Spleen (tissue), 7 donors: ENCODE results near the gene KDM6B.

Experiments used
- POLR2AphosphoS5 ChIP-seq, 3 donors: sonication (generic); formaldehyde crosslinking; IDR thresholded peaks; one replicate each; pipeline ENCODE4 v1.5.1; 2017; ENCODE audit warnings: antibody characterized with exemption in 3 of 3
- TF ChIP-seq, protein P1 (sequence below), 11 experiments: fragments of 200-600 bp in 7 of 11; fragments of 450-650 bp in 4 of 11; sonication (generic) in 4 of 11; IDR thresholded peaks in 8 of 11; conservative IDR thresholded peaks in 3 of 11; 1 replicate in 7 of 11; 2 replicates in 4 of 11; pipeline versions ENCODE4 v1.4.0 to v1.8.0; 2016 to 2021; ENCODE audit warnings: antibody characterized with exemption in 11 of 11, inconsistent platforms in 4 of 11, mild to moderate bottlenecking in 1 of 11
- donor health status: DM: no; HTN: no; CAD: no; lungs with moderate emphysema.
- donor health status: DM: no; HTN: no; CAD: no.
- donor health status: DM: no; HTN: no; CAD: no.

DNA sequence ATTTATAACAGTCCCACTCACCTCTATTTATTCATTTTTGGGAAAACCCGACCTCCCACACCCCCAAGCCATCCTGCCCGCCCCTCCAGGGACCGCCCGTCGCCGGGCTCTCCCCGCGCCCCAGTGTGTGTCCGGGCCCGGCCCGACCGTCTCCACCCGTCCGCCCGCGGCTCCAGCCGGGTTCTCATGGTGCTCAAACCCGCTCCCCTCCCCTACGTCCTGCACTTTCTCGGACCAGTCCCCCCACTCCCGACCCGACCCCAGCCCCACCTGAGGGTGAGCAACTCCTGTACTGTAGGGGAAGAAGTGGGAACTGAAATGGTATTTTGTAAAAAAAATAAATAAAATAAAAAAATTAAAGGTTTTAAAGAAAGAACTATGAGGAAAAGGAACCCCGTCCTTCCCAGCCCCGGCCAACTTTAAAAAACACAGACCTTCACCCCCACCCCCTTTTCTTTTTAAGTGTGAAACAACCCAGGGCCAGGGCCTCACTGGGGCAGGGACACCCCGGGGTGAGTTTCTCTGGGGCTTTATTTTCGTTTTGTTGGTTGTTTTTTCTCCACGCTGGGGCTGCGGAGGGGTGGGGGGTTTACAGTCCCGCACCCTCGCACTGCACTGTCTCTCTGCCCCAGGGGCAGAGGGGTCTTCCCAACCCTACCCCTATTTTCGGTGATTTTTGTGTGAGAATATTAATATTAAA is 20.2 kb downstream of the KDM6B start:
- TF ChIP-seq, protein P1, sequence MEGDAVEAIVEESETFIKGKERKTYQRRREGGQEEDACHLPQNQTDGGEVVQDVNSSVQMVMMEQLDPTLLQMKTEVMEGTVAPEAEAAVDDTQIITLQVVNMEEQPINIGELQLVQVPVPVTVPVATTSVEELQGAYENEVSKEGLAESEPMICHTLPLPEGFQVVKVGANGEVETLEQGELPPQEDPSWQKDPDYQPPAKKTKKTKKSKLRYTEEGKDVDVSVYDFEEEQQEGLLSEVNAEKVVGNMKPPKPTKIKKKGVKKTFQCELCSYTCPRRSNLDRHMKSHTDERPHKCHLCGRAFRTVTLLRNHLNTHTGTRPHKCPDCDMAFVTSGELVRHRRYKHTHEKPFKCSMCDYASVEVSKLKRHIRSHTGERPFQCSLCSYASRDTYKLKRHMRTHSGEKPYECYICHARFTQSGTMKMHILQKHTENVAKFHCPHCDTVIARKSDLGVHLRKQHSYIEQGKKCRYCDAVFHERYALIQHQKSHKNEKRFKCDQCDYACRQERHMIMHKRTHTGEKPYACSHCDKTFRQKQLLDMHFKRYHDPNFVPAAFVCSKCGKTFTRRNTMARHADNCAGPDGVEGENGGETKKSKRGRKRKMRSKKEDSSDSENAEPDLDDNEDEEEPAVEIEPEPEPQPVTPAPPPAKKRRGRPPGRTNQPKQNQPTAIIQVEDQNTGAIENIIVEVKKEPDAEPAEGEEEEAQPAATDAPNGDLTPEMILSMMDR (IDR thresholded peaks at IDR 0.05 in 8 of 11, conservative IDR thresholded peaks at IDR 0.05 in 3 of 11), result no peak
- no peak for TF ChIP-seq POLR2AphosphoS5 (IDR thresholded peaks at IDR 0.05)
